Ovary (tissue), 3 donors: Measurements from ENCODE around the gene COL6A2.

Experiments
- CTCF ChIP-seq, 3 donors: fragments of 450-650 bp in 2 of 3; fragments of 200-600 bp in 1 of 3; IDR thresholded peaks; one replicate each; pipeline versions ENCODE4 v1.5.1 to v1.8.0; 2016 to 2022; ENCODE audit warnings: antibody characterized with exemption in 3 of 3, mild to moderate bottlenecking in 1 of 3
- EP300 ChIP-seq: sonication (generic); formaldehyde crosslinking; IDR thresholded peaks from one replicate; pipeline ENCODE4 v1.6.1; 2017; ENCODE audit warnings: antibody characterized with exemption
- donor health status: DM: no; HTN: no; CAD: no.

GRCh38 chr21:46061063-46061462 lies 36.8 kb upstream of the COL6A2 start:
- no peak for TF ChIP-seq CTCF (IDR thresholded peaks at IDR 0.05)
- no peak for TF ChIP-seq EP300
